PC-3 (cell line): ENCODE data around the gene CENPO. TPM values are rescaled to one million over a fixed set of nuclear protein-coding genes. Genes with fewer than 3 reads are reported as not detected.
A peak's percentile ranks its signal among the peaks of the same experiment; 100 is the strongest.
"Not testable (repeated sequence)": the region's sequence is repeated elsewhere in the genome, so short reads cannot be mapped to it uniquely, and the experiment has no call there.

ENCODE experiments used
- ATAC-seq: fragments of 200-7000 bp; cut with Tn5 transposase; 2 replicates; pipeline ENCODE4 v1.9.1; 2020; ENCODE audit warnings: mild to moderate bottlenecking, moderate library complexity
- BruUV-seq: library from RNA; stranded (reverse); fragments of 400-500 nt; replicated peaks from 2 replicates; lab custom pipeline; 2021; lab: Mats Ljungman, UMichigan
- CTCF ChIA-PET: fragments of 300-600 bp; sonication (Branson Sonifier 250); formaldehyde crosslinking; loops from one replicate; lab custom pipeline; 2022; ENCODE audit warnings: antibody characterized with exemption; lab: Charles Lee
- POLR2A ChIA-PET: fragments of 300-600 bp; sonication (Branson Sonifier 250); formaldehyde crosslinking; loops from one replicate; lab custom pipeline; 2022; ENCODE audit warnings: antibody characterized with exemption; ENCODE audit not compliant: unreplicated experiment; lab: Charles Lee
- DNase-seq: peaks from one replicate; pipeline ENCODE4 v3.0.0-alpha.2; 2015
- H2AFZ ChIP-seq: fragments of 300-600 bp; sonication (generic); 2 replicates; pipeline ENCODE4 v1.6.0; 2016; ENCODE audit warnings: antibody characterized with exemption, low read length
- H3F3A ChIP-seq: fragments of 300-600 bp; sonication (generic); one replicate; pipeline ENCODE4 v1.6.0; 2017; ENCODE audit warnings: antibody characterized with exemption, low read length, control low read depth, mild to moderate bottlenecking; ENCODE audit not compliant: unreplicated experiment
- H3K27ac ChIP-seq: fragments of 300-600 bp; sonication (generic); 2 replicates; pipeline ENCODE4 v1.5.1; 2016; ENCODE audit warnings: mild to moderate bottlenecking, low read length
- H3K27me3 ChIP-seq: fragments of 300-600 bp; sonication (generic); 2 replicates; pipeline ENCODE4 v1.6.1; 2016; ENCODE audit warnings: low read length, mixed read lengths
- H3K36me3 ChIP-seq: fragments of 300-600 bp; sonication (generic); 2 replicates; pipeline ENCODE4 v1.6.1; 2016; ENCODE audit warnings: low read depth, mixed run types, low read length, mixed read lengths
- H3K4me1 ChIP-seq: fragments of 300-600 bp; sonication (generic); 2 replicates; pipeline ENCODE4 v1.5.1; 2016; ENCODE audit warnings: low read length; ENCODE audit not compliant: insufficient read depth
- H3K4me2 ChIP-seq: fragments of 300-600 bp; sonication (generic); 2 replicates; pipeline ENCODE4 v1.6.0; 2016; ENCODE audit warnings: low read length
- H3K4me3 ChIP-seq: fragments of 300-600 bp; sonication (generic); 2 replicates; pipeline ENCODE4 v1.5.1; 2016; ENCODE audit warnings: mild to moderate bottlenecking, low read length, mixed read lengths
- H3K79me2 ChIP-seq: fragments of 300-600 bp; sonication (generic); 2 replicates; pipeline ENCODE4 v1.6.1; 2017; ENCODE audit warnings: low read length, mixed read lengths
- H3K9ac ChIP-seq: fragments of 300-600 bp; sonication (generic); 2 replicates; pipeline ENCODE4 v1.6.0; 2016; ENCODE audit warnings: mild to moderate bottlenecking, low read length
- H3K9me2 ChIP-seq: fragments of 300-600 bp; sonication (generic); replicated peaks from 2 replicates; pipeline ENCODE4 v1.6.1; 2016; ENCODE audit warnings: mixed run types, low read length, mixed read lengths
- H3K9me3 ChIP-seq: fragments of 300-600 bp; sonication (generic); 2 replicates; pipeline ENCODE4 v1.6.1; 2016; ENCODE audit warnings: low read length, mixed read lengths
- H4K20me1 ChIP-seq: fragments of 300-600 bp; sonication (generic); 2 replicates; pipeline ENCODE4 v1.6.1; 2016; ENCODE audit warnings: low read length, mixed read lengths
- CTCF ChIP-seq: fragments of 300-600 bp; sonication (generic); conservative IDR thresholded peaks from 2 replicates; pipeline ENCODE4 v1.5.1; 2017; ENCODE audit warnings: antibody characterized with exemption, low read depth, mild to moderate bottlenecking, low read length
- EZH2 ChIP-seq: fragments of 300-600 bp; sonication (generic); IDR thresholded peaks from one replicate; pipeline ENCODE4 v1.6.1; 2017; ENCODE audit warnings: antibody characterized with exemption, mild to moderate bottlenecking, low read length; ENCODE audit not compliant: unreplicated experiment
- EZH2phosphoT487 ChIP-seq: fragments of 300-600 bp; sonication (generic); IDR thresholded peaks from 2 replicates; pipeline ENCODE4 v1.6.1; 2018; ENCODE audit warnings: mild to moderate bottlenecking, antibody characterized with exemption, low read length, borderline replicate concordance
- intact Hi-C: fragments of 100-400 bp; cut with micrococcal nuclease; formaldehyde crosslinking; loops from 2 replicates; pipeline ENCODE4 v1.9.0; 2023
- total RNA-seq: library from RNA; depleted of rRNA; stranded (reverse); fragments of >200 nt; gene quantifications from 2 replicates; pipeline ENCODE4 v1.2.3, GENCODE V29; 2014

Gene CENPO
- total RNA-seq, 1 experiment from 2014 or later = 41.4 TPM

GRCh38 chr2:24805811-24806660, 12.8 kb downstream of the CENPO start:
- Histone ChIP-seq H3K27ac (peak overlapping the region; percentile 69), H3K4me2 (peak overlapping the region; percentile 35), H3K4me1 (peaks cover 43% of the 10 kb centered on the region), H3K79me2 (peaks cover 51% of the 10 kb centered on the region)
- H3K36me3 ChIP-seq, H3K27me3 ChIP-seq, CTCF ChIA-PET, H2AFZ ChIP-seq, BruUV-seq, H3K9ac ChIP-seq, H4K20me1 ChIP-seq, H3F3A ChIP-seq, H3K4me3 ChIP-seq, H3K9me2 ChIP-seq, H3K9me3 ChIP-seq: not testable (repeated sequence)
- POLR2A ChIA-PET = interaction anchor here (0.7 kb wide), 1 partner anchor 379 kb away, joined by 4 read pairs; no protein-coding TSS in a partner anchor
- DNase-seq = peak; percentile 56
- ATAC-seq = peak; percentile 76
- intact Hi-C loops = loop anchor here (1.0 kb wide), 1 partner anchor 13 kb away; the partner anchor contains the start of genes CENPO and PTRHD1

GRCh38 chr2:24806661-24807036, 13.4 kb downstream of the CENPO start:
- no TSS peak for BruUV-seq
- Histone ChIP-seq H3F3A (no peaks in the 10 kb centered on the region), H3K4me3 (no peak overlapping the region), H3K9me2 (no peaks in the 10 kb centered on the region), H3K79me2 (peaks cover 54% of the 10 kb centered on the region), H3K27ac (peak overlapping the region; percentile 69), H4K20me1 (peaks cover 5% of the 10 kb centered on the region), H3K9me3 (no peaks in the 10 kb centered on the region), H2AFZ (no peak overlapping the region), H3K27me3 (no peaks in the 10 kb centered on the region), H3K9ac (no peak overlapping the region), H3K36me3 (peaks cover 8% of the 10 kb centered on the region), H3K4me2 (peak overlapping the region; percentile 35), H3K4me1 (peaks cover 44% of the 10 kb centered on the region)
- TF ChIP-seq EZH2phosphoT487 = no peak
- no peak for TF ChIP-seq CTCF
- no peak for TF ChIP-seq EZH2
- peak; percentile 62 for DNase-seq
- peak; percentile 87 for ATAC-seq
- CTCF ChIA-PET = no interaction called here
- POLR2A ChIA-PET = no interaction called here
- intact Hi-C loops = loop anchor here (1.0 kb wide), 1 partner anchor 13 kb away; the partner anchor contains the start of genes CENPO and PTRHD1

- Histone ChIP-seq H3F3A (no peaks in the 10 kb centered on the region), H3K79me2 (peaks cover 79% of the 10 kb centered on the region), H2AFZ (no peak overlapping the region), H3K4me3 (no peak overlapping the region), H3K4me1 (peaks cover 47% of the 10 kb centered on the region), H3K9me3 (no peaks in the 10 kb centered on the region), H3K9ac (no peak overlapping the region), H3K9me2 (no peaks in the 10 kb centered on the region), H3K4me2 (peak overlapping the region; percentile 3), H3K27me3 (no peaks in the 10 kb centered on the region), H3K27ac (peak overlapping the region; percentile 50; the same call in 1 of the 2 replicates), H4K20me1 (peaks cover 10% of the 10 kb centered on the region), H3K36me3 (peaks cover 18% of the 10 kb centered on the region)
- no peak for TF ChIP-seq EZH2
- TF ChIP-seq CTCF = no peak
- TF ChIP-seq EZH2phosphoT487 = no peak
- DNase-seq = peak; percentile 72
- ATAC-seq = peak; percentile 59
- CTCF ChIA-PET = interaction anchor here (1.2 kb wide), 1 partner anchor 16 kb away, joined by 7 read pairs; the partner anchor contains the start of genes CENPO and PTRHD1
- intact Hi-C loops = no loop called here
- POLR2A ChIA-PET = interaction anchor here (0.7 kb wide), 1 partner anchor 17 kb away, joined by 4 read pairs; no protein-coding TSS in a partner anchor
- BruUV-seq = no TSS peak
Observed at GRCh38 chr2:24809316-24810007, 16.2 kb downstream of the CENPO start.
